Measurements from ENCODE around the gene AHR. TPM values are rescaled to one million over a fixed set of nuclear protein-coding genes. Genes with fewer than 3 reads are reported as not detected.
"Not testable (repeated sequence)": the region's sequence is repeated elsewhere in the genome, so short reads cannot be mapped to it uniquely, and the experiment has no call there.

AHR gene
- polyA plus RNA-seq, 1 donor from 2014 or later = 2.4 TPM

DNA sequence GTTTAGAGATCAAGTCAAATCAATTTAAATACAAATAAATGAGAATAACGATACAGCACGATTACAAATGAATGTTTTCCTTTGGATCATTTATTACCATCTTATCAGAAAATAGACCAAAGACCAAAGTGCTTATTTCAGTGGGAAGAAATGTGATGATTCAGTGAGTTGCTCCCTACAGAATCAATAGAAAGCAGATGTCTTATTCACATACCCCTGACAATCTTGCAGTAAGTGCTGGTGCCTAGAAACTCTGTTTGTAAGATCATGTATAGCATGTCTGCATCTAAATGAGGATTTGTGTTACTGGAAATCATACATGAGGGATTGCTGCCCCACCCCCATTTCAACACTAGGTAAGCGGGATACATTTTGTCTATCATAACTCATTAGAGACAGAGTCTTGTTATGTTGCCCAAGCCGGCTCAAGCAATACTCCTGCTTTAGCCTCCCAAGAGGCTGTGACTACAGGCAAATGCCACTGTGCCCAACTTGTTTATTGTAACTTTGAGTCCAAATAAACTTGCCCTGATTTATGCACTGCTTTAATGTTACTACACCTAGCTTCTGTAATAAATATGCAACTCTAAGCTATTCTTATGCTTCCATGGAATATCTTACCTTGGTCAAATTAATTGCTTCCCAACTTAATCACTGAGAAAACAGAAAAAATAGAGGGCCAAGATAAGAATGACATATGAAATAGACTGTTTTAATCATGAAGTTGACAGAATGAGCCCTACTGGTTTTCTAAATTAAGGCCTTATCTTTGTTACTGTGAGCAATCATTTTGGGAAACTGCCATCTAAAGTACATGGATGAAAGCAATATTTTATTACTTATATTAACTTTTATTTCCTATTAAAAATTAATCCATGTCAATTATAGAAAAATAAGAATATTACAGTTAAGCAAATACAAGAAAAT, 82.5 kb downstream of the AHR start:
- Histone ChIP-seq H4K20me1 (ENCODE audit: insufficient read depth) (no peaks in the 10 kb centered on the region), H3K27ac (ENCODE audit: low read length) (no peak overlapping the region)

DNA sequence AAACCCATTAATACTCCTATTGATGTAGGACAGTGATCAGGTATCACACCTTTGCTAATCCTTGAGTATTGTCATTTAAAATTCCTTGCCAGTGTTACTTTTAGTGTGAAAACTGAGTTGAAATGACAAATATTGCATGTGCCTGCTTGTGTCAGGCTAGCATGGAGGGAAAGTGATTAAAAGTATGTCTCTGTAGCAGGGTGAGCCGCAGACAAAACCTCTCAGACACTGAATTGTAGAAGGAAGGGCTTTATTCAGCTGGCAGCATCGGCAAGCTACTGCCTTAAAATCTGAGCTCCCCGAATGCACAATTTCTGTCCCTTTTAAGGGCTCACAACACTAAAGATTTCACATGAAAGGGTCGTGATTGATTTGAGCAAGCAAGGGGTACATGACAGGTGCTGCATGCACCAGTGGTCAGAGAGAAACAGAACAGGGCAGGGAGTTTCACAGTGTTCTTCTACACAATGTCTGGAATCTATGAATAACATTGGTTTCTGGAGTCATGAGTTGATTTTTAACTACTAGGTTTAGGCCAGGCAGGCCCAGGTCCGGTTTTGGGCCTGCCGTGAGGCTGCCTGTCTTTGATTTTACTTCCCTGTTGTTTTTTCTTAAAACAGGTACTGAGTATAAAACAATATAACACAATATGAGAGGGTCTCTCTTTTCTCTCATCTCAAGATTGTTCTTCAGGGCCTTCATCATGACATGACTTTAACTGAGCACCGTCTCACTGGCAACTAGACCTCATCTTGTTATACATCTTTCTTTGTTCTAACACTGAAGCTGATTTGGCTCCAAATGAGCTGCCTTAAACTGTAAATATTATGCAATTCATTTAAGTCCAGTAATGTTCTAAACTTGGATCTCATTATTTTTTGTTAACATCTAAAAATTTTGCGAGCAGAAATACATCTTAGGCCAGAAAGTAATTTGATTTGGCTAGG, 84.2 kb downstream of the AHR start:
- H3K79me2 ChIP-seq (replicated peaks; ENCODE audit: insufficient read depth, low read length); H3K4me3 ChIP-seq (ENCODE audit: low read length); H3K9me3 ChIP-seq (ENCODE audit: low read length); H3F3A ChIP-seq (ENCODE audit: insufficient read depth, low read length, poor library complexity, severe bottlenecking); H3K36me3 ChIP-seq (ENCODE audit: insufficient read depth, low read length); H2AFZ ChIP-seq (ENCODE audit: low read depth, low read length); H4K20me1 ChIP-seq (ENCODE audit: insufficient read depth); H3K27ac ChIP-seq (ENCODE audit: low read length); H3K4me2 ChIP-seq (ENCODE audit: low read length); H3K9ac ChIP-seq (ENCODE audit: low read length); H3K9me2 ChIP-seq (ENCODE audit: insufficient read depth, low read length); H3K27me3 ChIP-seq (ENCODE audit: insufficient read depth, low read depth, low read length): not testable (repeated sequence)

More for the DNA sequence above, 82.5 kb downstream of the AHR start:
- Histone ChIP-seq H3K9me2 (ENCODE audit: insufficient read depth, low read length) (no peaks in the 10 kb centered on the region), H3K9me3 (ENCODE audit: low read length) (no peaks in the 10 kb centered on the region), H3K79me2 (replicated peaks; ENCODE audit: insufficient read depth, low read length) (no peaks in the 10 kb centered on the region), H3K36me3 (ENCODE audit: insufficient read depth, low read length) (no peaks in the 10 kb centered on the region), H3K27me3 (ENCODE audit: insufficient read depth, low read depth, low read length) (no peaks in the 10 kb centered on the region), H3K9ac (ENCODE audit: low read length) (no peak overlapping the region), H3F3A (ENCODE audit: insufficient read depth, low read length, poor library complexity, severe bottlenecking) (no peaks in the 10 kb centered on the region), H2AFZ (ENCODE audit: low read depth, low read length) (no peak overlapping the region), H3K4me2 (ENCODE audit: low read length) (no peak overlapping the region), H3K4me3 (ENCODE audit: low read length) (no peak overlapping the region)
- TF ChIP-seq MXI1 (conservative IDR thresholded peaks at IDR 0.05; ENCODE audit: poor library complexity, severe bottlenecking) = no peak
- TF ChIP-seq TAF1 (IDR thresholded peaks at IDR 0.05; ENCODE audit: low read depth) = no peak

DNA sequence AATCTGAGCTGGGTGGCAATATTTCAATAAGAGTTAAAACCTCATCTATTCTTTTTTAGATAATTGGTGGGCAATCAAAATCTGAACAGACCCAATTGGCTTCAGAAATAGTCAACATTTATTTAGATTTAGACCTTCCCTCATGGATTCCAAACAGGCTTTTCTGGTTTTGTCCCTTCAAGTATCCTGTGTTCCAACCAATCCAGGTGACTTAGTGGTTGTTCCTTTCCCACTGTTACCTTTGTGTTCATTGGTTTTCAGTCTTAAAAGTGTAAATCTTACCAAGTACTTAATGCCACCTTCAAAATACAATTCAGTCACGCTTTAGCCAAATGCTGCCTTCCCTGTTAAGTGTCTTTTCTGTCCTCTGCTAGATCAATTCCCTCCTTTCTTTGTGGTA, 85.9 kb downstream of the AHR start:
- H3K4me3 ChIP-seq (ENCODE audit: low read length) = no peak overlapping the region
- H3K27ac ChIP-seq (ENCODE audit: low read length) = no peak overlapping the region
- no peak overlapping the region for H3K4me2 ChIP-seq (ENCODE audit: low read length)
- no peak overlapping the region for H3K9ac ChIP-seq (ENCODE audit: low read length)
- TF ChIP-seq RAD21 (conservative IDR thresholded peaks at IDR 0.05) = no peak
- no peaks in the 10 kb centered on the region for H3K36me3 ChIP-seq (ENCODE audit: insufficient read depth, low read length)
- no peaks in the 10 kb centered on the region for H3F3A ChIP-seq (ENCODE audit: insufficient read depth, low read length, poor library complexity, severe bottlenecking)
- H3K9me3 ChIP-seq (ENCODE audit: low read length) = no peaks in the 10 kb centered on the region
- H3K79me2 ChIP-seq (replicated peaks; ENCODE audit: insufficient read depth, low read length) = no peaks in the 10 kb centered on the region
- no peak overlapping the region for H2AFZ ChIP-seq (ENCODE audit: low read depth, low read length)
- H4K20me1 ChIP-seq (ENCODE audit: insufficient read depth) = no peaks in the 10 kb centered on the region
- H3K9me2 ChIP-seq (ENCODE audit: insufficient read depth, low read length) = no peaks in the 10 kb centered on the region
- no peaks in the 10 kb centered on the region for H3K27me3 ChIP-seq (ENCODE audit: insufficient read depth, low read depth, low read length)

DNA sequence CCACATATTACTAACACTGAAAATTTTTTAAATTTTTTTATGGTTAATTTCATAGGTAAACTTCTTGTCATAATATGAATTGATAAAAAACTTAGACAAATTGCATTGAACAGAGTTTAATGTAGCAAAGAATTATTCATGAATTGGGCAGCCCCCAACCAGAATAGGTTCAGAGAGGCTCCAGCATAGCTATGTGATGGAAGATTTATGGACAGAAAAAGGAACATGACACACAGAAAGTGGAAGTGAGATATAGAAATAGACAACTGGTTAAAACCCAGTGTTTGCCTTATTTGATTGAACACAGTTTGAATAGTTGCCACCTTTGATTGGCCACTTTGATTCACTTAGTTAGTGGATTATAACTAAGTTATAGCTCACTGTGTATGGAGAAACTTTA, 87.2 kb downstream of the AHR start:
- no peaks in the 10 kb centered on the region for H3K27me3 ChIP-seq (ENCODE audit: insufficient read depth, low read depth, low read length)
- H3K79me2 ChIP-seq (replicated peaks; ENCODE audit: insufficient read depth, low read length) = no peaks in the 10 kb centered on the region
- TF ChIP-seq SMC3 (conservative IDR thresholded peaks at IDR 0.05; ENCODE audit: poor library complexity) (no peak), EZH2 (IDR thresholded peaks at IDR 0.05; ENCODE audit: borderline replicate concordance, insufficient read depth, low read length, poor library complexity, severe bottlenecking) (no peak), RAD21 (conservative IDR thresholded peaks at IDR 0.05) (no peak), POLR2AphosphoS5 (IDR thresholded peaks at IDR 0.05) (no peak), MXI1 (conservative IDR thresholded peaks at IDR 0.05; ENCODE audit: poor library complexity, severe bottlenecking) (no peak), TAF1 (IDR thresholded peaks at IDR 0.05; ENCODE audit: low read depth) (no peak), EP300 (conservative IDR thresholded peaks at IDR 0.05; ENCODE audit: poor library complexity, severe bottlenecking) (no peak)
- TF ChIP-seq, protein P1, sequence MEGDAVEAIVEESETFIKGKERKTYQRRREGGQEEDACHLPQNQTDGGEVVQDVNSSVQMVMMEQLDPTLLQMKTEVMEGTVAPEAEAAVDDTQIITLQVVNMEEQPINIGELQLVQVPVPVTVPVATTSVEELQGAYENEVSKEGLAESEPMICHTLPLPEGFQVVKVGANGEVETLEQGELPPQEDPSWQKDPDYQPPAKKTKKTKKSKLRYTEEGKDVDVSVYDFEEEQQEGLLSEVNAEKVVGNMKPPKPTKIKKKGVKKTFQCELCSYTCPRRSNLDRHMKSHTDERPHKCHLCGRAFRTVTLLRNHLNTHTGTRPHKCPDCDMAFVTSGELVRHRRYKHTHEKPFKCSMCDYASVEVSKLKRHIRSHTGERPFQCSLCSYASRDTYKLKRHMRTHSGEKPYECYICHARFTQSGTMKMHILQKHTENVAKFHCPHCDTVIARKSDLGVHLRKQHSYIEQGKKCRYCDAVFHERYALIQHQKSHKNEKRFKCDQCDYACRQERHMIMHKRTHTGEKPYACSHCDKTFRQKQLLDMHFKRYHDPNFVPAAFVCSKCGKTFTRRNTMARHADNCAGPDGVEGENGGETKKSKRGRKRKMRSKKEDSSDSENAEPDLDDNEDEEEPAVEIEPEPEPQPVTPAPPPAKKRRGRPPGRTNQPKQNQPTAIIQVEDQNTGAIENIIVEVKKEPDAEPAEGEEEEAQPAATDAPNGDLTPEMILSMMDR (IDR thresholded peaks at IDR 0.05; ENCODE audit: poor library complexity, severe bottlenecking) = no peak
- TF ChIP-seq, protein P2, sequence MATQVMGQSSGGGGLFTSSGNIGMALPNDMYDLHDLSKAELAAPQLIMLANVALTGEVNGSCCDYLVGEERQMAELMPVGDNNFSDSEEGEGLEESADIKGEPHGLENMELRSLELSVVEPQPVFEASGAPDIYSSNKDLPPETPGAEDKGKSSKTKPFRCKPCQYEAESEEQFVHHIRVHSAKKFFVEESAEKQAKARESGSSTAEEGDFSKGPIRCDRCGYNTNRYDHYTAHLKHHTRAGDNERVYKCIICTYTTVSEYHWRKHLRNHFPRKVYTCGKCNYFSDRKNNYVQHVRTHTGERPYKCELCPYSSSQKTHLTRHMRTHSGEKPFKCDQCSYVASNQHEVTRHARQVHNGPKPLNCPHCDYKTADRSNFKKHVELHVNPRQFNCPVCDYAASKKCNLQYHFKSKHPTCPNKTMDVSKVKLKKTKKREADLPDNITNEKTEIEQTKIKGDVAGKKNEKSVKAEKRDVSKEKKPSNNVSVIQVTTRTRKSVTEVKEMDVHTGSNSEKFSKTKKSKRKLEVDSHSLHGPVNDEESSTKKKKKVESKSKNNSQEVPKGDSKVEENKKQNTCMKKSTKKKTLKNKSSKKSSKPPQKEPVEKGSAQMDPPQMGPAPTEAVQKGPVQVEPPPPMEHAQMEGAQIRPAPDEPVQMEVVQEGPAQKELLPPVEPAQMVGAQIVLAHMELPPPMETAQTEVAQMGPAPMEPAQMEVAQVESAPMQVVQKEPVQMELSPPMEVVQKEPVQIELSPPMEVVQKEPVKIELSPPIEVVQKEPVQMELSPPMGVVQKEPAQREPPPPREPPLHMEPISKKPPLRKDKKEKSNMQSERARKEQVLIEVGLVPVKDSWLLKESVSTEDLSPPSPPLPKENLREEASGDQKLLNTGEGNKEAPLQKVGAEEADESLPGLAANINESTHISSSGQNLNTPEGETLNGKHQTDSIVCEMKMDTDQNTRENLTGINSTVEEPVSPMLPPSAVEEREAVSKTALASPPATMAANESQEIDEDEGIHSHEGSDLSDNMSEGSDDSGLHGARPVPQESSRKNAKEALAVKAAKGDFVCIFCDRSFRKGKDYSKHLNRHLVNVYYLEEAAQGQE (IDR thresholded peaks at IDR 0.05; ENCODE audit: borderline replicate concordance) = no peak
- H3K9me2 ChIP-seq (ENCODE audit: insufficient read depth, low read length) = no peaks in the 10 kb centered on the region
- H3K4me3 ChIP-seq (ENCODE audit: low read length) = no peak overlapping the region
- H3K4me2 ChIP-seq (ENCODE audit: low read length) = no peak overlapping the region
- H3K36me3 ChIP-seq (ENCODE audit: insufficient read depth, low read length) = no peaks in the 10 kb centered on the region
- no peaks in the 10 kb centered on the region for H4K20me1 ChIP-seq (ENCODE audit: insufficient read depth)
- H3K9ac ChIP-seq (ENCODE audit: low read length) = no peak overlapping the region
- H2AFZ ChIP-seq (ENCODE audit: low read depth, low read length) = no peak overlapping the region
- no peaks in the 10 kb centered on the region for H3F3A ChIP-seq (ENCODE audit: insufficient read depth, low read length, poor library complexity, severe bottlenecking)
- H3K9me3 ChIP-seq (ENCODE audit: low read length) = no peaks in the 10 kb centered on the region
- H3K27ac ChIP-seq (ENCODE audit: low read length) = no peak overlapping the region

All from neural cell (in vitro differentiated cells).